Stomach (tissue), 9 donors: ENCODE results near the gene CACNA1G. TPM values are rescaled to one million over a fixed set of nuclear protein-coding genes. Genes with fewer than 3 reads are reported as not detected.

Experiments used
- DNase-seq, 2 donors: peaks; one replicate each; pipeline versions ENCODE4 v3.0.0 to v3.0.0-alpha.2; 2013 to 2019
- H3K27ac ChIP-seq, 5 donors: fragments of 200-600 bp in 4 of 5; sonication (generic) in 4 of 5; one replicate each; pipeline ENCODE4 v1.5.1; 2013 to 2019; ENCODE audit warnings: mild to moderate bottlenecking in 1 of 5, moderate library complexity in 1 of 5
- H3K27me3 ChIP-seq, 3 donors: fragments of 200-600 bp; sonication (generic); one replicate each; pipeline ENCODE4 v1.5.1; 2017 to 2019; ENCODE audit warnings: mixed run types in 1 of 3
- H3K36me3 ChIP-seq, 4 donors: fragments of 200-600 bp; sonication (generic); 1 replicate in 3 of 4; 2 replicates in 1 of 4; pipeline ENCODE4 v1.5.1; 2016 to 2019
- H3K4me1 ChIP-seq, 4 donors: fragments of 200-600 bp; sonication (generic); one replicate each; pipeline ENCODE4 v1.5.1; 2016 to 2019
- H3K4me3 ChIP-seq, 4 donors: fragments of 200-600 bp; sonication (generic) in 3 of 4; one replicate each; pipeline ENCODE4 v1.5.1; 2016 to 2019; ENCODE audit warnings: mild to moderate bottlenecking in 1 of 4
- H3K9me3 ChIP-seq, 4 donors: fragments of 200-600 bp; sonication (generic); one replicate each; pipeline ENCODE4 v1.5.1; 2016 to 2019
- EP300 ChIP-seq: sonication (generic); formaldehyde crosslinking; IDR thresholded peaks from one replicate; pipeline ENCODE4 v1.6.1; 2017; ENCODE audit warnings: antibody characterized with exemption
- POLR2A ChIP-seq, 4 donors: fragments of 450-650 bp; IDR thresholded peaks; one replicate each; pipeline ENCODE4 v1.6.1; 2016; ENCODE audit warnings: antibody characterized with exemption in 4 of 4, control low read depth in 2 of 4, mild to moderate bottlenecking in 1 of 4, moderate library complexity in 1 of 4
- POLR2AphosphoS5 ChIP-seq, 3 donors: sonication (generic); formaldehyde crosslinking; IDR thresholded peaks; one replicate each; pipeline ENCODE4 v1.6.1; 2016; ENCODE audit warnings: antibody characterized with exemption in 3 of 3
- WGBS, 5 donors: extraction: QIAGEN DNeasy Blood & Tissue Kit in 3 of 5; methylation state at CpG; one replicate each; pipeline versions ENCODE4 v1.1.5 to v1.1.7; 2013 to 2018; 5-methylcytosine and 5-hydroxymethylcytosine counted together
- intact Hi-C: fragments of 100-400 bp; cut with DNase I; formaldehyde crosslinking; loops from one replicate; pipeline ENCODE4 v1.15.1; 2023; ENCODE audit warnings: low total_unique reads
- polyA plus RNA-seq, 3 donors: library from polyadenylated mRNA; stranded (reverse); fragments of 200-250 nt; gene quantifications; one replicate each; pipeline ENCODE4 v1.2.3, GENCODE V29; 2013
- total RNA-seq, 5 donors: library from RNA; depleted of rRNA; stranded (reverse); fragments of >200 nt; gene quantifications; one replicate each; pipeline versions ENCODE4 v1.1.0 to v1.2.3, GENCODE V29; 2014 to 2016
- TF ChIP-seq, protein P1 (sequence below), 7 experiments: fragments of 450-650 bp in 4 of 7; fragments of 200-600 bp in 3 of 7; sonication (generic) in 3 of 7; IDR thresholded peaks; one replicate each; pipeline ENCODE4 v1.5.1; 2016 to 2019; ENCODE audit warnings: antibody characterized with exemption in 7 of 7, control low read depth in 2 of 7, mild to moderate bottlenecking in 1 of 7
- donor health status: healthy with polysubstance abuse.
- donor health status: Bipolar disorder and iron deficiency.
- donor health status: healthy.

Gene CACNA1G
- total and polyA plus RNA-seq, 8 donors, result 0.06 to 3.7 (median 1.1) TPM; not detected in 4

DNA sequence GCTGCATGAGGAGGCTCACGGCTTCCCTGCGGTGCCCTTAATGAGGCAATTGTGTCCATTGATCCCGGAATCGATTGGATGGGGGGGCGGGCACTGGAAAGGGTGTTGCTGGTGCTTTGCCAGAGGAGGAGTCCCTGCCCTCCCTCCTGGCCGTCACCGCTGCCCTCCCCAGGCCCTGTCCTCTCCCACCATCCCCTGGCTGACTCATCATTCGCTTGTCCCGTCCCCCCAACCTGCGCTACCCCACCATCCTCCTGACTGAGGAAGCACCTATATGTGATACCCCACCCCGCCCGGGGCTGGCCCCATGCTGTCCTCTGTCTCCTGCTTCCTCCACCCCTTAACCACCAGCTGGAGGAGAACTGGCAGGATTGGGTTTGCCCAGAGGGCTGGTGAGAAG, 20.8 kb downstream of the CACNA1G start:
- DNase-seq, result no peak
- 89 to 97% (median 92%) methylated on average over 11 to 12 of the region's 12 CpGs for WGBS, 5 donors
- Histone ChIP-seq H3K4me1 (no peaks in the 10 kb centered on the region), H3K4me3 (no peak overlapping the region), H3K9me3 (no peaks in the 10 kb centered on the region), H3K27me3 (peaks cover 0 to 23% (median 0%) of the 10 kb centered on the region in 3 donors), H3K27ac (no peak overlapping the region), H3K36me3 (no peaks in the 10 kb centered on the region)
- intact Hi-C loops, result no loop called here
- TF ChIP-seq, protein P1, sequence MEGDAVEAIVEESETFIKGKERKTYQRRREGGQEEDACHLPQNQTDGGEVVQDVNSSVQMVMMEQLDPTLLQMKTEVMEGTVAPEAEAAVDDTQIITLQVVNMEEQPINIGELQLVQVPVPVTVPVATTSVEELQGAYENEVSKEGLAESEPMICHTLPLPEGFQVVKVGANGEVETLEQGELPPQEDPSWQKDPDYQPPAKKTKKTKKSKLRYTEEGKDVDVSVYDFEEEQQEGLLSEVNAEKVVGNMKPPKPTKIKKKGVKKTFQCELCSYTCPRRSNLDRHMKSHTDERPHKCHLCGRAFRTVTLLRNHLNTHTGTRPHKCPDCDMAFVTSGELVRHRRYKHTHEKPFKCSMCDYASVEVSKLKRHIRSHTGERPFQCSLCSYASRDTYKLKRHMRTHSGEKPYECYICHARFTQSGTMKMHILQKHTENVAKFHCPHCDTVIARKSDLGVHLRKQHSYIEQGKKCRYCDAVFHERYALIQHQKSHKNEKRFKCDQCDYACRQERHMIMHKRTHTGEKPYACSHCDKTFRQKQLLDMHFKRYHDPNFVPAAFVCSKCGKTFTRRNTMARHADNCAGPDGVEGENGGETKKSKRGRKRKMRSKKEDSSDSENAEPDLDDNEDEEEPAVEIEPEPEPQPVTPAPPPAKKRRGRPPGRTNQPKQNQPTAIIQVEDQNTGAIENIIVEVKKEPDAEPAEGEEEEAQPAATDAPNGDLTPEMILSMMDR (IDR thresholded peaks at IDR 0.05), result no peak
- TF ChIP-seq POLR2AphosphoS5 (IDR thresholded peaks at IDR 0.05) (no peak), POLR2A (IDR thresholded peaks at IDR 0.05) (no peak), EP300 (no peak)

DNA sequence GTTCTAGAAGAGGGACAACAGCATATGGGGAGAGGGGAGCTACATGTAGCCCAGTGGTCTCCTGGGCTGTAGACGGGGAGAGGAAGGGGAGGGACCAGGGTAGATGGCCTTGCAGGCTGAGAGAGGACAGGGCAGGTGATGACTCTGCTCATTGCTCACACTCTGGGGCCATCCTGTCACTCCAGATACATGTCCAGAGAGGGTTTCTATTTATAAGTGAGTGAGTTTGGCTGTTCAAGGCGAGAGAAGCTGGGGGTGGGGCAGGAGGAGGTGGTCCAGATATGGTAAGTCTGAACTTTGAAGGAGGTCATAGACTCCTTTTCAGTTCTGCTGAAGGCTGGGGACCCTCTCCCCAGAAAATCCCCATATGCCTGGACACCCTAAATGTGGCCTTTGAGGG, 22.2 kb downstream of the CACNA1G start:
- intact Hi-C loops, result no loop called here
- Histone ChIP-seq H3K27ac (no peak overlapping the region), H3K36me3 (no peaks in the 10 kb centered on the region), H3K4me3 (no peak overlapping the region), H3K9me3 (no peaks in the 10 kb centered on the region), H3K4me1 (no peaks in the 10 kb centered on the region), H3K27me3 (peaks cover 0 to 23% (median 0%) of the 10 kb centered on the region in 3 donors)
- no peak for TF ChIP-seq EP300
- TF ChIP-seq, protein P1 (IDR thresholded peaks at IDR 0.05), result no peak
- TF ChIP-seq POLR2AphosphoS5 (IDR thresholded peaks at IDR 0.05), result no peak
- 85 to 94% (median 92%) methylated on average over 2 of the region's 2 CpGs for WGBS, 5 donors
- DNase-seq, result no peak

DNA sequence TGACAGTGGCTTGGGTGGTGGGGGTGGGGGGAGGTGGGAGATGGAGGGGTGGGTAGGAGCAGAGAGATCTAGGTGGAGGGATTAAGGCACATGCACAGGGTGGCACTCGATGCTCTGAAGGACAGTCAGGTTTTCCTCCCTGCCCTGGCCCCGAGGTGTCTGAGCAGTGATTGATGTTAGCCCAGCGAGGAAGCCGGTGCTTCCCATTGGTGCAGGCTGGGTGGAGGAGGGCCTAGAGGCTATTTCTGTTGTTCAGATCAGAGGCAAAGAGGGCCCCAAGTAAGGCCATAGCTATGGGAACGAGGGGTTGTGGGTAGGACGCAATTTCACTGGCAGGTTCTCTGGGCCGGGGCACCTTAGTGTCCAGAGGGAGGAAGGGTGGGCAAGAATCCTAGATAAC, 23.1 kb downstream of the CACNA1G start:
- TF ChIP-seq POLR2AphosphoS5 (IDR thresholded peaks at IDR 0.05) (no peak), POLR2A (IDR thresholded peaks at IDR 0.05) (no peak)
- TF ChIP-seq, protein P1 (IDR thresholded peaks at IDR 0.05), result no peak
- WGBS, 5 donors, result 64 to 82% (median 68%) methylated on average over 7 of the region's 7 CpGs
- Histone ChIP-seq H3K4me3 (no peak overlapping the region), H3K4me1 (peaks cover 2 to 4% (median 4%) of the 10 kb centered on the region in 4 donors), H3K9me3 (no peaks in the 10 kb centered on the region), H3K27ac (no peak overlapping the region), H3K36me3 (no peaks in the 10 kb centered on the region), H3K27me3 (peaks cover 0 to 17% (median 0%) of the 10 kb centered on the region in 3 donors)
- no peak for DNase-seq
- intact Hi-C loops, result no loop called here

DNA sequence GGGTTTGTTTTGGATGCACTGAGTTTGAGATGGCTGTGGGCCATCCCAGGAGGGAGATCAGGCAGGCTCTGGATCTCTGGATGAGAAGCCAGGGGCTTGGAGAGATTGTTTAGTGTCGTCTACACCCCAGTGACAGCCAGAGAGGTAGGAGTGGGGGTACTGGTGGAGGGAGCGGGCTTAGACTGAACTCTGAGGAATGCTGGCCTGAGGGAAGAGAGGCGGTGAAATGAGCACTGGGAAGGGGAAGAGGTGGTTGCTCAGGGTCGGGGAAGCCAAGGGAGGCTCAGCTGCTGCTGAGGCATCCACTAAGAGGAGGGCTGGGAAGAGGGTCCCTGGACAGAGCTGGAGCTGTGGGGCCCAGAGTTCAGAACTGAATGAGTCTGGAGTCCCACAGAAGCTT, 23.6 kb downstream of the CACNA1G start:
- H3K27ac ChIP-seq, result no peak overlapping the region
- 77 to 88% (median 82%) methylated on average over 4 of the region's 4 CpGs for WGBS, 5 donors
- H3K9me3 ChIP-seq, result no peaks in the 10 kb centered on the region
- no peak for DNase-seq
- H3K27me3 ChIP-seq, result peaks cover 0 to 16% (median 0%) of the 10 kb centered on the region in 3 donors
- H3K36me3 ChIP-seq, result no peaks in the 10 kb centered on the region
- TF ChIP-seq, protein P1 (IDR thresholded peaks at IDR 0.05), result no peak
- no peak for TF ChIP-seq POLR2AphosphoS5 (IDR thresholded peaks at IDR 0.05)
- TF ChIP-seq POLR2A (IDR thresholded peaks at IDR 0.05), result no peak
- no peak for TF ChIP-seq EP300
- H3K4me1 ChIP-seq, result peaks cover 7 to 9% (median 8%) of the 10 kb centered on the region in 4 donors
- no peak overlapping the region for H3K4me3 ChIP-seq
- intact Hi-C loops, result no loop called here
